Spleen (tissue), 11 donors: ENCODE measurements around the gene SKOR1. TPM values are rescaled to one million over a fixed set of nuclear protein-coding genes. Genes with fewer than 3 reads are reported as not detected.

Experiments
- DNase-seq: peaks from one replicate; pipeline ENCODE4 v3.0.0-alpha.2; 2020
- H3K27ac ChIP-seq, 8 donors: fragments of 200-600 bp; sonication (generic) in 7 of 8; 1 replicate in 4 of 8; 2 replicates in 4 of 8; pipeline versions ENCODE4 v1.5.0 to v1.8.0; 2016 to 2021; ENCODE audit warnings: inconsistent platforms in 4 of 8, mild to moderate bottlenecking in 4 of 8, moderate library complexity in 1 of 8
- H3K27me3 ChIP-seq, 7 donors: fragments of 200-600 bp; sonication (generic) in 6 of 7; replicated peaks in 1 of 7; 1 replicate in 4 of 7; 2 replicates in 3 of 7; pipeline versions ENCODE4 v1.5.0 to v1.8.0; 2016 to 2021; ENCODE audit warnings: inconsistent platforms in 3 of 7, mild to moderate bottlenecking in 1 of 7
- H3K36me3 ChIP-seq, 6 donors: fragments of 200-600 bp; sonication (generic) in 5 of 6; 1 replicate in 4 of 6; 2 replicates in 2 of 6; pipeline versions ENCODE4 v1.5.0 to v1.8.0; 2016 to 2021; ENCODE audit warnings: inconsistent platforms in 2 of 6
- H3K4me1 ChIP-seq, 6 donors: fragments of 200-600 bp; sonication (generic) in 5 of 6; 1 replicate in 3 of 6; 2 replicates in 3 of 6; pipeline versions ENCODE4 v1.5.0 to v1.8.0; 2016 to 2021; ENCODE audit warnings: inconsistent platforms in 3 of 6
- H3K4me3 ChIP-seq, 8 donors: fragments of 200-600 bp; sonication (generic) in 7 of 8; 1 replicate in 4 of 8; 2 replicates in 4 of 8; pipeline versions ENCODE4 v1.5.0 to v1.8.0; 2016 to 2021; ENCODE audit warnings: inconsistent platforms in 4 of 8, mild to moderate bottlenecking in 4 of 8, moderate library complexity in 2 of 8
- H3K9me3 ChIP-seq, 8 donors: fragments of 200-600 bp; sonication (generic) in 7 of 8; 1 replicate in 4 of 8; 2 replicates in 4 of 8; pipeline versions ENCODE4 v1.5.0 to v1.8.0; 2016 to 2021; ENCODE audit warnings: inconsistent platforms in 4 of 8
- CTCF ChIP-seq, 11 experiments: fragments of 200-600 bp in 7 of 11; fragments of 450-650 bp in 4 of 11; sonication (generic) in 4 of 11; IDR thresholded peaks in 8 of 11; conservative IDR thresholded peaks in 3 of 11; 1 replicate in 7 of 11; 2 replicates in 4 of 11; pipeline versions ENCODE4 v1.4.0 to v1.8.0; 2016 to 2021; ENCODE audit warnings: antibody characterized with exemption in 11 of 11, inconsistent platforms in 4 of 11, mild to moderate bottlenecking in 1 of 11
- POLR2A ChIP-seq, 3 donors: fragments of 450-650 bp; IDR thresholded peaks; one replicate each; pipeline ENCODE4 v1.5.1; 2017; ENCODE audit warnings: antibody characterized with exemption in 3 of 3, mild to moderate bottlenecking in 1 of 3
- POLR2AphosphoS5 ChIP-seq, 3 donors: sonication (generic); formaldehyde crosslinking; IDR thresholded peaks; one replicate each; pipeline ENCODE4 v1.5.1; 2017; ENCODE audit warnings: antibody characterized with exemption in 3 of 3
- WGBS, 5 donors: extraction: QIAGEN DNeasy Blood & Tissue Kit in 3 of 5; methylation state at CpG; one replicate each; pipeline versions ENCODE4 v1.1.5 to v1.1.7; 2013 to 2018; 5-methylcytosine and 5-hydroxymethylcytosine counted together
- intact Hi-C: fragments of 100-400 bp; cut with DNase I; formaldehyde crosslinking; loops from one replicate; pipeline ENCODE4 v1.15.0; 2023; ENCODE audit warnings: low total_unique reads
- polyA plus RNA-seq, 3 donors: library from polyadenylated mRNA; stranded (reverse); fragments of 200-250 nt; gene quantifications; one replicate each; pipeline ENCODE4 v1.2.1, GENCODE V29; 2013
- total RNA-seq, 7 donors: library from RNA; depleted of rRNA in 3 of 7; stranded (reverse); fragments of >200 nt in 3 of 7; fragmentation: NEBNext Ultra II Directional in 4 of 7; extraction: Animal tissue kit (Norgen Biotek cat#: 25700) in 4 of 7; gene quantifications; one replicate each; pipeline versions ENCODE4 v1.1.0 to v1.2.1, GENCODE V29; 2016 to 2021
- donor health status: healthy with polysubstance abuse.
- donor health status: DM: no; HTN: no; CAD: no; lungs with moderate emphysema.
- donor health status: DM: no; HTN: no; CAD: no.
- donor health status: Bipolar disorder and iron deficiency.
- donor health status: healthy.
- donor health status: DM: no; HTN: no; CAD: no.
- donor health status: DM: yes; HTN: yes; CAD: no.

SKOR1 gene
- total and polyA plus RNA-seq, 10 donors: 0.06 to 1.1 (median 0.37) TPM

GRCh38 chr15:67803299-67803698 is 22.0 kb upstream of the SKOR1 start:
- H3K4me3 ChIP-seq: no peak overlapping the region
- WGBS, 5 donors: 63 to 85% (median 78%) methylated on average over 3 of the region's 3 CpGs
- no peak overlapping the region for H3K27ac ChIP-seq
- peaks cover 0 to 8% (median 3%) of the 10 kb centered on the region in 6 donors for H3K4me1 ChIP-seq
- intact Hi-C loops: no loop called here
- no peaks in the 10 kb centered on the region for H3K27me3 ChIP-seq
- DNase-seq: peak; percentile 37
- TF ChIP-seq POLR2AphosphoS5 (IDR thresholded peaks at IDR 0.05) (no peak), CTCF (IDR thresholded peaks at IDR 0.05 in 8 of 11, conservative IDR thresholded peaks at IDR 0.05 in 3 of 11) (no peak), POLR2A (IDR thresholded peaks at IDR 0.05) (no peak)
- no peaks in the 10 kb centered on the region for H3K9me3 ChIP-seq
- H3K36me3 ChIP-seq: peaks cover 0 to 65% (median 5%) of the 10 kb centered on the region in 6 donors

GRCh38 chr15:67803996-67804843 is 21.1 kb upstream of the SKOR1 start:
- 82 to 90% (median 86%) methylated on average over 15 to 27 of the region's 27 CpGs for WGBS, 5 donors
- intact Hi-C loops: no loop called here
- Histone ChIP-seq H3K9me3 (no peaks in the 10 kb centered on the region), H3K4me3 (no peak overlapping the region), H3K27ac (no peak overlapping the region), H3K27me3 (no peaks in the 10 kb centered on the region), H3K4me1 (peaks cover 0 to 8% (median 3%) of the 10 kb centered on the region in 6 donors), H3K36me3 (peaks cover 0 to 63% (median 5%) of the 10 kb centered on the region in 6 donors)
- no peak for TF ChIP-seq POLR2AphosphoS5 (IDR thresholded peaks at IDR 0.05)
- no peak for TF ChIP-seq POLR2A (IDR thresholded peaks at IDR 0.05)
- DNase-seq: peak; percentile 67

- peaks cover 0 to 72% (median 5%) of the 10 kb centered on the region in 6 donors for H3K36me3 ChIP-seq
- WGBS, 5 donors: 69 to 90% (median 83%) methylated on average over 15 to 17 of the region's 17 CpGs
- intact Hi-C loops: no loop called here
- TF ChIP-seq POLR2AphosphoS5 (IDR thresholded peaks at IDR 0.05) (no peak), CTCF (IDR thresholded peaks at IDR 0.05 in 8 of 11, conservative IDR thresholded peaks at IDR 0.05 in 3 of 11) (no peak), POLR2A (IDR thresholded peaks at IDR 0.05) (no peak)
- H3K27ac ChIP-seq: no peak overlapping the region
- H3K9me3 ChIP-seq: no peaks in the 10 kb centered on the region
- peak; percentile 63 for DNase-seq
- no peak overlapping the region for H3K4me3 ChIP-seq
- H3K4me1 ChIP-seq: peaks cover 0 to 8% (median 3%) of the 10 kb centered on the region in 6 donors
- no peaks in the 10 kb centered on the region for H3K27me3 ChIP-seq
Observed at GRCh38 chr15:67805008-67805665, 20.2 kb upstream of the SKOR1 start.

- intact Hi-C loops: no loop called here
- DNase-seq: peak; percentile 42
- Histone ChIP-seq H3K4me3 (no peak overlapping the region), H3K4me1 (peaks cover 0 to 8% (median 3%) of the 10 kb centered on the region in 6 donors), H3K27me3 (no peaks in the 10 kb centered on the region), H3K36me3 (peaks cover 0 to 72% (median 5%) of the 10 kb centered on the region in 6 donors), H3K9me3 (no peaks in the 10 kb centered on the region), H3K27ac (no peak overlapping the region)
- TF ChIP-seq POLR2A (IDR thresholded peaks at IDR 0.05): no peak
- TF ChIP-seq POLR2AphosphoS5 (IDR thresholded peaks at IDR 0.05): no peak
- no peak for TF ChIP-seq CTCF (IDR thresholded peaks at IDR 0.05 in 8 of 11, conservative IDR thresholded peaks at IDR 0.05 in 3 of 11)
- WGBS, 5 donors: 81 to 87% (median 84%) methylated on average over 16 of the region's 16 CpGs
Observed at GRCh38 chr15:67805666-67806516, 19.4 kb upstream of the SKOR1 start.
